GM18517 (cell line): Measurements from ENCODE around the gene NAALADL2.
"Not testable (repeated sequence)": the region's sequence is repeated elsewhere in the genome, so short reads cannot be mapped to it uniquely, and the experiment has no call there.

ENCODE experiments used
- ATAC-seq: cut with Tn5 transposase; IDR thresholded peaks from one replicate; pipeline ENCODE4 v1.9.1; 2021; ENCODE audit warnings: mild to moderate bottlenecking, moderate library complexity; ENCODE audit not compliant: unreplicated experiment

The NAALADL2 gene

GRCh38 chr3:175066617-175067415, 207.7 kb downstream of the NAALADL2 start:
- no peak for ATAC-seq

- ATAC-seq, result no peak
Observed at GRCh38 chr3:175068587-175068986, 209.5 kb downstream of the NAALADL2 start.

DNA sequence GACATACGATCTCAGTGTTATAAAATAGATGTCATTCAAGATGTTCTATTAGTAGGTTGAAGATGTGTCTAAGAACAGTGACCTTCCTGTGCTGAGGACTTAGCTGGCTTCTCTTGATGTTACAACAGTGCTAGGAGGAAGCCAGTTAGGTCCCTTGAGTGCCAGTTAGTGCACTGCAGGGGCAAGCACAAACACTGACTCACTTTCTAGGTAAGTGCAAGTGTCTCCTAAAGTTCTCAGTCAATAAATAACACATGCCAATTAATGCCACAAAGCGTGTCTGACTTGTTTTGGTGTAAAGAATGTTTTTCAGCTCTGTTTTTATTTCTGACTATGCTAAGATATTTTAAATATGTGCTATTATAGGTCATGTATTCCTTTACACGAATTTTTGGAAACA, 211.8 kb downstream of the NAALADL2 start:
- no peak for ATAC-seq

DNA sequence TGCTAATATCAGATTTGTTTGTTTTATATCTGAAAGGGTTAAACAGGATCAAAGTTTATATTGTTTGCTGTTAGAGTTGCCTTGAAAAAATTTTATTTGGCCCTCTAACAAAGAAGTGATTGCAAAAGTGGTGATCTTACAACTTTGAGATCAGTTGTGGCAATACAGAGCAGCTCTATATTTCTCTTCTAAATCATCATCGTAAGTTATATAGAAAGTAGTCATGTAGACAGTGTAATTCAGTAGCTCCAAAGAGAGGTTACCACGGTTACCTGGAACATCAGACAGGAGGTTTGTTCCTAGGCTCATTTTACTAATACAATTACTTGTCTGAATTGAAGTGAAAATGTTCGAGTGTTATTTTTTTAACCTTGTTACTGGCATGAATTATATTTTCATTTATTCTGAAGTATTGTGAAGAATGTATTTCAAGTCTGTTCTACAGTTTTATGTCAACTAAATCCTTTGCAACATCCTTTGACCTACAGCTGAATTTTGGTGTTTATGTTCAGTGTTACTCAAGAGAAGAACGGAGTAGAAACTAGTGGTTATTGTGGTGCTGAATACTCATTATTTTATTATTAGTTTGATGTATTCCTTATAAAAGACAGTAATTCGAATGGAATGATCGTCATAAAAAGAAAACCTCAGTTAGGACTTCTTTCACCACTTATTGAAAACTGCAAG, 214.2 kb downstream of the NAALADL2 start:
- no peak for ATAC-seq

- ATAC-seq, result no peak
Observed at GRCh38 chr3:175075269-175075668, 216.1 kb downstream of the NAALADL2 start.

- no peak for ATAC-seq
Observed at GRCh38 chr3:175077216-175077615, 218.1 kb downstream of the NAALADL2 start.

DNA sequence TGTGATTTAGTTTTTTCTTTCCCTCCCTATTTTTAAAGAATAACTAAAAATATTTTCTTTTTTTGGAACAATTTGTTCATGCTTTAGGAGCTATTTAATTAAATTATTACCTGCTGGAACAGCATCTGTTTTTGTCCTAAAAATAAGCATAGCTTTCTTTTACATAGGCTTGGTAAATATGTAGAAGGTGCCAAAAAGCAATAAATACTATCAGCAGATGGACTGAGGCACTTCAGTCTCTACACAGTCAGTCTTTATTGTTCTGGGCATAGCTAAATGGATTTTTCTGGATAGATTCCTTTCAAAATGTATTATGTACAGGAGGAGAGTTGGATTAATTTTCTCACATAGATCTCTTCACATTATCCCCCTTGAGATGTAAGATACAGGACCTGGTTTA, 223.5 kb downstream of the NAALADL2 start:
- no peak for ATAC-seq

DNA sequence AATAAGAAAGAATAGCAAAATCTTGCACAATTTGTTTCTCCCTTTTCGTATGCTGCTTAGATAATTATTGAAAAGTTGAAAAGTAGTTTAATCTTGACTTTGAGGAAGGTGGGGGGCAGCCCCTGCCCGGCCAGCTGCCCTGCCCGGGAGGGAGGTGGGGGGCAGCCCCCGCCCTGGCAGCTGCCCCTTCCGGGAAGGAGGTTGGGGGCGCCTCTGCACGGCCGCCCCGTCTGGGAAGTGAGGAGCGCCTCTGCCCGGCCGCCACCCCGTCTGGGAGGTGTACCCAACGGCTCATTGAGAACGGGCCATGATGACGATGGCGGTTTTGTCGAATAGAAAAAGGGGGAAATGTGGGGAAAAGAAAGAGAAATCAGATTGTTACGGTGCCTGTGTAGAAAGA, 228.0 kb downstream of the NAALADL2 start:
- not testable (repeated sequence) for ATAC-seq

DNA sequence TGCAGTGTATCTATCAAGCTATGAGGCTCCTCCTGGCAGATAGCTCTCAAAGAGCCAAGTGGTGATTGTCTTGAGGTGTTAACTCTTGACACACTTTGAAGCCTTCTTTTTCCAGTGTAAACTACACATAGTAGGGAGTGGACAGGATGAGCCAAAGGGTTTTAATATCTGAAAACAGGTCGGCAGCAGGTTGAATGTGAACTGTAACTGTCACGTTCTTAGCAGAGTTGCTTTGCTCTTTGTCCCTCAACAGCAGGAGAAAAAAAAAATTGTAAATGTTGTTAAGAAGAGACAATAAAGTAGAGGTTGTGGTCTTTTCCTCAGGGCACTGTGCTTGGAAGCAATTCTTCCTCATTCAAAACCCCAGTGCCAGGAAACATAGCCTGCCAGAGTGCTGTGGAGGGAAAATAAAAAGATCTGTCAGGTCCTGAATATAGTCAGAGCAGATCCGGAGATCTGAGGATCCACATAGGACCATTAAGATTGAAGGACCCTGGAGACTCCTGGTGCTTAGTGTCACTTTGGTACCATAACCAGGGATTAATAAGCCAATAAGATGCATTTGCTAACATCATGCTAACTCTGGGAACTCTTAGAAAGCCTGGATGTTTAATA, 229.7 kb downstream of the NAALADL2 start:
- ATAC-seq, result no peak

DNA sequence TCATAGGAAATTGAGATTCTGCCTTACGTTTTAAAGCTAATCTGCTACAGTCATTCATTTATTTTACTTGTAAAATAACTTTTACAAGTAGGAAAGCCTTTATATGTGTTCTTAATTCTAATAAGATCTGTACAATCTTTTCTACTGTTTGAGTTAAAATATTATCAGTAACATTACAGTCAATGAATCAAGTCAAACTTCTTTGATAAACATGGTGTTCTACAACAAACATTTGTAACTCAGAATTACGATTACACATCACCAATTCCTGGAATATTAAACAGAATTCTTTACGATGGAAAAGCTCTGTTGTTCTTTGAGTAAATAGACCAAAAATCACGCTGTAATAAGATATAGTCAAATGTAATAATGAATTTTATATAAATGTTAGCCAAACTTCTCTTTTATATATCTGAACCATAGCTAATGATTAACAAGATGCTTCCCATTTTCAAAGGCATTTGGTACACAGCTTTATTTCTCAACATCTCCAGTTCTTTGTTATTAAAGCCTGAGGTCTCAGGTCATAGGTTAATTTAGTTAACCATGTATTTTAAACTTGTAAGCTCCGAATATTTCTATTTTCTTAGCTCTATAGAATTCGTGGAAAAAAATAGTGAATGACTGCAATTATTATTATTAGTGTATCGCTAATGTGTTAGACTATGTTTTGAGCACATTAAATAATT, 232.4 kb downstream of the NAALADL2 start:
- ATAC-seq, result no peak

- ATAC-seq, result no peak
Observed at GRCh38 chr3:175093748-175094147, 234.6 kb downstream of the NAALADL2 start.

DNA sequence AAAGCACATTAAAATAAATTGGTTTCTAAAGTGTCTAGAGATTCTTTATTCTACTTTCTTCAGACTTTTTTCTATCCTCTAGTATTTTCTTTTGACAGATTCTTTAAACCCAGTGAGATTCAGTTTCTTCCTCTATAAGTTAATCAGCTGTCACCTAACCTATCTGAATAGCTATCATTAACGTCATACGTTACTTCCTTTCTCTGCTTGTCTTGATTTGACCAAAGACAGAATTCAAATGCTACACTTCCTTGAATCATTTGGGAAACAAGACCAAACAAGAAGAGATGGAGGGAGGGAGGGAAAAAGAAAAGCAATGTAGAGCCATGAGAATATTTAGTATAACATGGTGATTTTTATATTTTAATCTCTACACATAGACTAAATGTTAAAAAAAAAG, 235.2 kb downstream of the NAALADL2 start:
- no peak for ATAC-seq

- no peak for ATAC-seq
Observed at GRCh38 chr3:175098644-175099043, 239.5 kb downstream of the NAALADL2 start.

DNA sequence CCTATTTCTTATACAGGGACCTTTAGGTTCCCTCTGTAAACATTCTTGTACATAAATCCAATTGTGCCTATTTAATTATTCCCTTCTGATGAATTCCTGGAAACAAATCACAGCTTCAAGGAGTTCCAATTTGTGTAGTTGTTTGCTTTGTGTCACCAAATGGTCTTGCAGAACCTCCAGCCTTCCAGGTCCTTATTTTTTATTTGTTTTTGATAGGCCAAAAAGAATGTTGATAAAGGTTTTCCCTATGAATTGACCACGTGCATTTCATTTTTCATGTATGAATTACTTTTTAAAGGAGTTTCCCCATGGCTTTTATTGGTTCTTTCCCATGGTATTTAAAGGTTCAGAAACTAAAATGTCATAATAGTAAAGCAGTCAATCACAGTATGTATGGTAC, 243.0 kb downstream of the NAALADL2 start:
- no peak for ATAC-seq

- no peak for ATAC-seq
Observed at GRCh38 chr3:175103298-175103697, 244.2 kb downstream of the NAALADL2 start.

- ATAC-seq, result no peak
Observed at GRCh38 chr3:175105066-175105465, 245.9 kb downstream of the NAALADL2 start.

GRCh38 chr3:175107231-175107630, 248.1 kb downstream of the NAALADL2 start:
- ATAC-seq, result no peak

- no peak for ATAC-seq
Observed at GRCh38 chr3:175107995-175108394, 248.9 kb downstream of the NAALADL2 start.

DNA sequence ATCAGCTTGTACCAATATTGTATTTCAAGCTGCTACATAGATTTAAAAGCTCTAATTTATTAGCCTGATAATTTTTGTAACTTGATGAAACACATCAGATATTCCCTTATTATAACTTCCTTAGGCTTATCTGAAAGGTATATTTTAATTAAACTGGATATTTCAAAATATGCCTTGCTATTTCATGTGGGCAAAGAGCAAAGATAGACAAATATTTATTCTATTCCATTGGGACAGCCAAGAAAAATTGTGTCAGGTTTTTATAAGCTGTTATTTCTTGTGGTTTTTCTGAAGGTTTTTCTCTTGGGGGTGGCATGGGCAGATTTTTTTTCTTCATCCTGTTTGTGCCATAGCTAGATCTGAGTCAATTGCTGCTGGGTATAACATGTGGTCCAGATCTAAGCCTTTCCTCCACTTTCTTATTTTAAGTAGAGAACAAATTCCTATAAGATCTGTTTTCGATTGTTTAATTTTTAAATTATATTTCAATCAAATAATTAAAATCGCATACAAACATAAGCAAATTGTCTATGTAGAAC, 249.5 kb downstream of the NAALADL2 start:
- ATAC-seq, result no peak

- no peak for ATAC-seq
Observed at GRCh38 chr3:175111036-175111435, 251.9 kb downstream of the NAALADL2 start.

DNA sequence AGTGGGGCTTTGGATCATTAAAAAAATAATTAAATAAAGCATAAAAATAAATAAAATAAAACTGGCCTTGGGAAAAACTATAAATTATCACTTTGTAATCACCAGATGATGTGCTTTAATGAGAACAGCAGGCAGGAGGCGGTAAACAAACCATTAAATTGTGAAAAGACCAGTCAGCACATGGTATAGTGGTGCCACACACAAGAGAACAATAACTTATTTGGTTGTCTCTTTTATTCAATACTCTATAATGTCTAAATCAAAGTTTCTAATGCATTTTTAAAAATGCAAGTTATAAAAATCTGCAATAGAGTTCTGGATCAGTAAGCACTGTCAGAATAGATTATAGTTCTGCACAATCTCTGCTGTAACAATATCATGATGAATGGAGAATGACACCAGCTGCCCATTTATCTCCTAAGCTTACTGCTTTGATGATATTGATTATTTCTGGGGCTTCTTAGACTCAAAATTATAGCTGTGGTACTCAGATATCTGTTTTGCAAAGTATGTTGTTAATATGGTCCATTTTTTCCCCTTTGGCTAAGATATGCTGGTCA, 259.3 kb downstream of the NAALADL2 start:
- ATAC-seq, result no peak
